GM12873 (cell line): Measurements from ENCODE around the gene RO60.

Experiments used
- CTCF ChIP-seq: IDR thresholded peaks from 2 replicates; pipeline ENCODE4 v1.5.1; 2012; ENCODE audit warnings: low read depth, mild to moderate bottlenecking, moderate library complexity, low read length, control low read depth; ENCODE audit not compliant: insufficient read depth; ENCODE audit errors: missing control alignments

RO60 gene

GRCh38 chr1:193083365-193084088, 24.1 kb downstream of the RO60 start:
- TF ChIP-seq CTCF, result no peak

DNA sequence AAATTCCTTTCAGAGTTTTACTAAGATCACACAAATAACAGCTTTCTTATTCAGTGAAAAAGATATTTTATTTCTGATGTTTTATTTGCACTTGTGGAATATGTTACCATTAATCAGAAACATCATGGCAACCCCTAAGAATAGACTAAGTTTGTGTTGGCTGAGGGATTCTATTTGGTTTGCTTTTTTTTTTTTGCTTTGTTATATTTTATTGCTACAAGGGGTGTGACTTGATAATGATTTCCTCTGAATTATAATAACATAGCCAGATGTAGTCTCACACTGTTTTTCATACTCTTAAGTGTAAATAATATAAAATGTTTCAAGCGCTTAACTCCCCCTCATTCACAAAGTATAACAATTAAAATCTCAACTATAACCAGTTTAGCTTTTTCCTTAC, 25.9 kb downstream of the RO60 start:
- no peak for TF ChIP-seq CTCF

DNA sequence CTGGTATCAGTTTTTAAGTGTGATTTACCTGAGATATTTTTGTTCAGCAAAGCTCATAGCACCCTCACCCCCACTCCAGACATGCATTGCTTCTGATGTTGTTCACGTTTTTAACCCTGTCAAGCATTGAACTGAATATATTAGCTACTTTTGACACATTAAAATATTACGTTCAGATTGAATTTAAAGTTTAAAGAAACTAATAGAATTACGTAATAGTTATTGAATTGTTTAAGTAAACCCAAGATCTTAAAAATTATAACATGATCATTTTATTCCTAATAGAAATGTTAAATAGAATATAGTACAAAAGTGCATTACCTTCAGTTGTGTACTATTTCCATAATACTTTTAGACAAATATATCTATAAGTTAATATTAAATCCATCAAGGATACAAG, 26.9 kb downstream of the RO60 start:
- no peak for TF ChIP-seq CTCF

GRCh38 chr1:193087893-193088292, 28.5 kb downstream of the RO60 start:
- no peak for TF ChIP-seq CTCF

DNA sequence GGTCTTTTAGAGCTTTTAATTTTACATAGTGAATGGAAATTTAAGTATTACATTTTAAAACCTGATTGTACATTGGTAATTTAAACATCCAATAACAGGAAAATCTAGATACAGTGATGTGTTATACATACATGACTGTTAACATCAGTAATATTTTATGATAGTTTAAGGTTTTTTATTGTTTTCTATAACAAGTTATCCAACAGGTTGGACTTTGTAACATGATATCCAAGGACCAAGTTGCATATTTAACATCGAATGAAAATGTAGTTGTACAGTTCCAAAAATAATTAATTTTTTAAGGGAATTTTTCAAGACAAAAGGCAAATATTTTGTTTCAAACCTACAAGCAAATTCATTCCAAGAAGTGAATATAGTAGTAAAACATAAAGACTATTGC, 31.5 kb downstream of the RO60 start:
- no peak for TF ChIP-seq CTCF

DNA sequence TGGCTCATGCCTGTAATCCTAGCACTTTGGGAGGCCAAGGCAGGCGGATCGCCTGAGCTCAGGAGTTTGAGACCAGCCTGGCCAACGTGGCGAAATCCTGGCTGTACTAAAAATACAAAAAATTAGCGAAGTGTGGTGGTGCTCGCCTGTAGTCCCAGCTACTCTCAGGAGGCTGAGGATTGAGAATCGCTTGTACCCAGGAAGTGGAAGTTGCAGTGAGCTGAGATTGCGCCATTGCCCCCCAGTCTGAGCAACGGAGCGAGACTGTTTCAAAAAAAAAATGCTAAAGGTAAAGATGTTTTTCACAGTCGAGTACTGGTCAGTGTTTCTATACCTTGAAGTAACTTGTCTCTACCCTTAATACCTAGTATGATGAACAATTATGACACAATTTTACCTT, 34.7 kb downstream of the RO60 start:
- no peak for TF ChIP-seq CTCF

DNA sequence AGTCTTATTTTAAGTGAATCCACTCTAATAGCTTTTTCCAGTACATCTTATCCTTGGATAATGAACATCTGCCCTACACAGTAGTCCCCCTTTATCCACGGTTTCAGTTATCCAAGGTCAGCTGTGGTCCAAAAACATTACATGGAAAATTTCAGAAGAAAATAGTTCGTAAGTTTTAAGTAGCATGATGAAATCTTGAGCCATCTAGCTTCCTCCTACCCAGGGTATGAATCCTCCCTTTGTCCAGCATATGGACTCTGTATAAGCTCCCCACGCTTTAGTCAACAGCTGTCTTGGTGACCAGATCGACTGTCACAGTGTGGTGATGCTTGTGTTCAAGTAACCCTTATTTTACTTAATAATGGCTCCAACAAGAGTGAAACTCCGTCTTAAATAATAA, 43.2 kb downstream of the RO60 start:
- no peak for TF ChIP-seq CTCF
